AG20443 (cell line): ENCODE results near the gene PILRA.
"Not testable (repeated sequence)": the region's sequence is repeated elsewhere in the genome, so short reads cannot be mapped to it uniquely, and the experiment has no call there.

Experiments used
- DNase-seq: peaks from one replicate; pipeline ENCODE4 v3.0.0; 2012; ENCODE audit warnings: low spot score, mixed read lengths

The PILRA gene

DNA sequence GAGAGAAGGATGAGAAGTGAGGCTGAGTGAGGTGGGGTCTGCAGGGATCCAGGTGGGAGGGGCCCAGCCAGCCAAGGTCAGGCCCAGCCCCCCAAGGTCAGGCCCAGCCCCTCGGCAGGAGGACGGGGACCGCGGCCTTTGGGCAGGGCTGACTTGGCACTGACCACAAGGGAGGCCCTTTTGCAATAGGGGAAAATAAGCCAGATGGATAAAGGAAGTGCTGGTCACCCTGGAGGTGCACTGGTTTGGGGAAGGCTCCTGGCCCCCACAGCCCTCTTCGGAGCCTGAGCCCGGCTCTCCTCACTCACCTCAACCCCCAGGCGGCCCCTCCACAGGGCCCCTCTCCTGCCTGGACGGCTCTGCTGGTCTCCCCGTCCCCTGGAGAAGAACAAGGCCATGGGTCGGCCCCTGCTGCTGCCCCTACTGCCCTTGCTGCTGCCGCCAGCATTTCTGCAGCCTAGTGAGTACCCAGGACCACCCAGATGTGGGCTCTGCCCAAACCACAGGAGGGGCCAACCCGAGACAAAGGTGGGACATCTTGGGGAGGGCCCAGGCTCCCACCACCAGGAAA lies at the start of gene PILRA:
TSS of gene PILRA (plus strand) at position 227 of the 571 bp plus-strand sequence. CDS start at position 397, 170 bp downstream.
- peak; percentile 71 for DNase-seq

DNA sequence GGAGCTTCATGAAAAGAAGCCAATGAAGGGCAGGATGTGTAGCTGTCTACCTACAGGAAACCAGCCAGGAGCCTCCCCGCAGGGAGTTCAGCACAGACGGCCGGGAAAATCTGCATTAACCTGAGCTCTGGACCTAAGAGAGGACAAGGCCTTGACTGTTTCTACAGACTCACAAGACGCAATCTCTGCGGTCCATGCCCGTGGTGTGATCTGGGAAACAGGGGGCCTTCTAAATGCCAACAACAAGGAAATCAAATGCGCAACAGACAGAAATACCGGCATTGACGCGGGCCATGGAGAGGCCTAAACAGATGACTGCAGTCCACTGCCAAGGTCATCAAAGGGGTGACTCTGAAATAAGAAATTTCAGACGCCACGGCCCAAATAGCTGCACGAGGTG lies 49.1 kb upstream of the PILRA start:
- not testable (repeated sequence) for DNase-seq

DNA sequence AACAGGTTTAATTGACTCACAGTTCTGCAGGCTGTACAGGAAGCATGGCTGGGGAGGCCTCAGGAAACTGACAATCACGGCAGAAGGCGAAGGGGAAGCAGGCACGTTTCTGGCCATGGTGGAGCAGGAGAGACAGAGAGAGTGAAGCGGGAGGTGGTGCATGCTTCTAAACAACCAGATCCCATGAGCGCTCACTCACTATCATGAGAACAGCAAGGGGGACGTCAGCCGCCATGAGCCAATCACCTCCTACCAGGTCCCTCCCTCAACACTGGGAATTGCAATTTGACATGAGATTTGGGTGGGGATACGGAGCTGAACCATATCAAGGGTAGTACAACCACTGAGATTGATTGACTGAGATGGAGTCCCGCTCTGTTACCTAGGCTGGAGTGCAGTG lies 47.6 kb upstream of the PILRA start:
- not testable (repeated sequence) for DNase-seq

DNA sequence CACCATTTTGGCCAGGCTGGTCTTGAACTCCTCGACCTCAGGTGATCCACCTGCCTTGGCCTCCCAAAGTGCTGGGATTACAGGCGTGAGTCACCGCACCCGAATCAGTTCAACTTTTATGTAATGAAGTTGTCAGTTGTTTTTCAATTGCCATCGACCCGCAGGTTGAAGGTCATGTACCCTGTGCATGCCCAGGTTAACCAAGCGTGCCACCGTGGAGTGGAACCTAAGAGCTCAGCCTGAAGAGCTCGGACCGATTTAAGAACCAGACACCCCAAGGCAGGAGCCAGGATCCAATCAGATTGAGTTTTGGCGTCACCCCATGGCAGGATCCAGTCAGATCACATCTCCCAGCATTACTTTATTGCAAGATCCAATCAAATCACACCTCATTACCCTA lies 46.4 kb upstream of the PILRA start:
- not testable (repeated sequence) for DNase-seq

DNA sequence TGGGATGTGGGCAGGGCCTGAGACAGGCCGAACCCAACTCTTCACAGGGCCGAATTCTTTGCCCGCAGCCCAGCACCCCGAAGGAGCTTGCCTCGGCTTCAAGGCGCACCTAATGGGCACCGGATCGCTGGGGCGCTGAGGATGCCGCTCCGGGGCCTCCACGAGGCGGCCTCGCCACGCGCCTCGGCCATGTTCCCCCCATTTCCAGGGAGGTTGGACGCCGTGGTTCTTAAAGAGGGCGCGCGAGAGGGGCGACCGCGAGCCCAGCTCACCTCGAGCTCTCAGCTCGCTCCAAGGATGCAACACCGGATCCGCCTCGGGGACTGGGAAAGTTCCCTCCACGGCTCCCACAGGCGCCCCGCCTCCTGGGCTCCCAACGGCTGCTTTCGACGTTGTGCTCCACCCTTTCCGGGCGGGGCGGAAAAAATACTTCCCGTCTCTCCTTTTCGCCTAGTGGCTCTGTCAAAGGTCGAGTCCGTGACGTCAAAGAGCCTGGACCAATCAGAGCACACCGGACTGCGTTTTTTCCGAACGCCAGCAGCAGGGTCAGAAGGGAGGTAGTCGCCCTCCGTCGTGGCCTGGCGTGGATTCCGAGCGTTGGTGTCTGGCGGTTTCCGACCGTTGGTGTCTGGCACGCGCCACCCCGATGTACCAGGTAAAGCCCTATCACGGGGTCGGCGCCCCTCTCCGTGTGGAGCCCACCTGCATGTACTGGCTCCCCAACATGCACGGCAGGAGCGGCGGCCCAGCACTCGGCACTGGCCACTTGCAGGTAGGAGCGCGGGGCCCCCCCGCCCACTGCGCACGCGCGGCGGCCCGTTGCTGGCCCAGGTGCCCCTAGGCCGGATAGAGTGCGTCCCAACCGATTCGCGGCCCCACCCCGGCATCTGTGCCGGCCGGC lies 37.5 kb upstream of the PILRA start:
- DNase-seq = peak; percentile 90

DNA sequence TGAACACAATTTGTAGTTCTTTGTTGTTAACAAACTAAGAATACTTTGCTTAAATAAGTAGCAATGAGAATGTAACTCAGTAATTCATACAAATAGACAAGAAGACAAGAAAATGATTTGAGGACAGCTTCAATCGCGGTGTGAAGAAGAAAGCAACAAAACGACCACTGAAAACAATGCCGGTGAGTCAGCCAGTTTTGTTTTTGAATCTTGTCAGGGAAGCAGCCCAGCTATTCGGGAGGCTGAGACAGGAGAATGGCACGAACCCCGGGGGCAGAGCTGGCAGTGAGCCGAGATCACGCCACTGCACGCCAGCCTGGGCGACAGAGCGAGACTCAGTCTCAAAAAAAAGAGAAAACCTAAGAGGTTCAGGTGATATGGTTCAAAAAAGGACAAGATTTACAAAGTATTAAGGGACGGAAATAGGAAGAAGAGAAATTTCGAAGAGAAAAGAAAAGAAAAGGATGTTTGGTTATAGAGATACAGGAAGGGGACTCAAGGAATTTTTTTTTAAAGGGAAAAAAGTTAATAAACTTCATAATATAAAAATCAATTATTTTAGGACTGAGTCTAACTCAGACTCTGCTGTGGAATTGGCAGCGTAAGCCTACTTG lies 35.1 kb upstream of the PILRA start:
- DNase-seq = not testable (repeated sequence)

DNA sequence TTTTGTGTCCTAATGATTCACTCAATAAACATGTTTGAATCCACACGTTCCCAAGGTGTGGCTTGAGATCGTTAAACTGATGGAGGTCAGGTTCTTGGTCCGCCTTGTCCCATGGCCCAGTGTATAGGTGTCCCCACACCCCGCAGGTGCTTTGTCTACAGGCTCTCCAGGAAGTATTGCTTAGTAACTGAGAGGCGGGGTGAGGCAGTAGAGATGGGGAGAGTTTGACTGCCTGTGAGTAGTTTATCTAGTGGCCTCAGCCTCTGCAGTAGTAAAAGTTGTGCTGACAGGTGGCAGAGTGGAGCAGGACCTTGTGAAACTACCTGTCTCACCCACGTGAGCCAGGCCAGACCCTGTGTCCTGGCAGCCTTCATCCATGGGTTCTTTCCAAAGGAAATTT lies 32.0 kb upstream of the PILRA start:
- DNase-seq = not testable (repeated sequence)

DNA sequence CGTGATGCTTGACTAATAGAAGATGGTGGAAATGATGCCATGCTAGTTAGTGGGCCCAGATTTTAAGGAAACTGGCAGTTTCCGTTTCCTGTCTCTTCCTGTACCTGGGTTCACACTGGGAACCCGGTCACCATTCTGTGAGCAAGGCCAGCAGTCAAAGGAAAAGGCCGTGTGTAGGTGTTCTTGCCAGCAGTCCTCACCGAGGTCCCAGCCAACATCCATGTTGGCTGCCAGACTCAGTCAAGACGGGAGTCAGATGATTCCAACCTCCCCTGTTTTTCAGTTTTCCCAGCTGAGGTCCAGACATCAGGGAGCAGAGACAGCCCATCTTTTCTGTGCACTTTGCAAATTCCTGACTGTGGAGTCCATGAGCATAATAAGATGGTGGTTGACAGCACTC lies 30.5 kb upstream of the PILRA start:
- no peak for DNase-seq

DNA sequence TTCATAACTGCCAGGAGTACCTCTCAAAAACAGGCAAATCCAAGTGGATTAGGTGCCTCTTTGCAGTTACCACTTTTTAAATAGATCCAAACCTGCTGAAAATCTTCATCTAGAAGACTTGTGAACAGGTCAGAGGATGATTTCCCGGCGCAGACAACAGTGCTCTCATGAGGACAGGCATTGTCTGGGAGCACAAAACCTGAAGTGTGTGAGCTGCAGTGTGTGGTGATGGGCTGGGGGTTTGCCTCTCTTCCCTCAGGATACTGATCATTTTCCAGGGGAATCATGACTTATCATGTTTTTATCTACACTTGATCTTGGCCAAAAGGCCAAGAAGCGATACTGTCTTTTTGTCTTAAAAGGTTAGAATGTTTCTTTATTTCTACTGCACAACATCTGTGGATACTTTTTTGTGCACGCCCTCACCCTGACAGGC lies 29.1 kb upstream of the PILRA start:
- not testable (repeated sequence) for DNase-seq

DNA sequence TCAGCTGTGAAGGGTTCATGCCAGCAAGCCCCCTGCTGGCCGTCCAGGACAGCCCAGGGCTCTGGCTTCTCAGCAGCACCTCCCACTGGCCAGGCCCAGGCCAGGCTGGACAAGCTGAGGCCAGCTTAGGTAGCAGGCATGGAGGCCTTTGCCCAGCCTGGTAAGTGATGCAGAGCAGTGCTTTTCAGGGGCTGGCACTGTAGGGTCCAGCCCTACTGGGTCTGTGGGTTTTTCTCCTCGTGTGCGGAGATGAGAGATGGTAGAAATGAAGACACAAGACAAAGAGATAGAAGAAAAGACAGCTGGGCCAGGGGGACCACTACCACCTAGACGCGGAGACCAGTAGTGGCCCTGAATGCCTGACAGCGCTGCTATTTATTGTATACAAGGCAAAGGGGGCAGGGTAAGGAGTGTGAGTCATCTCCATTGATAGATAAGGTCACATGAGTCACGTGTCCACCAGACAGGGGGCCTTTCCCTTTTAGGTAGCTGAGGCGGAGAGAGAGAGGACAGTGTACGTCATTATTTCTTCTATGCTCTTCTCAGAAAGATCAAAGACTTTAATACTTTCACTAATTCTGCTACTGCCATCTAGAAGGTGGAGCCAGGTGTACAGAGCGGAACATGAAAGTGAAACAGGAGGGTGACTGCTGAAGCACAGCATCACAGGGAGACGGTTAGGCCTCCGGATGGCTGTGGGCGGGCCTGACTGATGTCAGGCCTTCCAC lies 28.6 kb upstream of the PILRA start:
- not testable (repeated sequence) for DNase-seq

DNA sequence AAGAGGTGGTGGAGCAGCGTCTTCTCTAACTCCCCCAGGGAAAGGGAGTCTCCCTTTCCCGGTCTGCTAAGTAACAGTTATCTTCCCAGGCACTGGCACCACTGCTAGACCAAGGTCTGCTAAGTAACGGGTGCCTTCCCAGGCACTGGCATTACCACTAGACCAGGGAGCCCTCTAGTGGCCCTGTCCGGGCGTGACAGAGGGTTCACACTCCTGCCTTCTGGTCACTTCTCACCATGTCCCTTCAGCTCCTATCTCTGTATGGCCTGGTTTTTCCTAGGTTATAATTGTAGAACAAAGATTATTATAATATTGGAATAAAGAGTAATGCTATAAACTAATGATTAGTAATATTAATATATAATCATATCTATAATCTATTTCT lies 28.0 kb upstream of the PILRA start:
- not testable (repeated sequence) for DNase-seq

DNA sequence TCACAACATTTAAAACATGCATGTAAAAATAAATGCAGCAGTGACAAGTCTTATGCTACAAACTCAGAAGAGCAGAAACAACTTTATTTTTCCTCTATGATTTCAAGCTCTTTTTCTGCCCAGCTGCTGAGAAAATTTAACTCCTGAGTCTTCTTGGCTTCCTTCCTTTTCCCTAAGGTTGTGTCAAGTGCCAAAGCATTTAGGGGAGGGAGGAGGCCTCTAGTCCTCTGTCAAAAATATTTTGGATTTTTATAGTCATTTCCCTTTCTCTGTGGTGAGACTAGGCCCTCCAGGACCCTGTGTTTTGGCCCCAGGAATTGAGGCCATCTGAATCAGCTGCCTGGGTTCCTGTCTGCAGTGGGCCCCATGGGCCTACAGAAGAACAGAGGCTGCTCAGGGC lies 26.4 kb upstream of the PILRA start:
- DNase-seq = no peak

DNA sequence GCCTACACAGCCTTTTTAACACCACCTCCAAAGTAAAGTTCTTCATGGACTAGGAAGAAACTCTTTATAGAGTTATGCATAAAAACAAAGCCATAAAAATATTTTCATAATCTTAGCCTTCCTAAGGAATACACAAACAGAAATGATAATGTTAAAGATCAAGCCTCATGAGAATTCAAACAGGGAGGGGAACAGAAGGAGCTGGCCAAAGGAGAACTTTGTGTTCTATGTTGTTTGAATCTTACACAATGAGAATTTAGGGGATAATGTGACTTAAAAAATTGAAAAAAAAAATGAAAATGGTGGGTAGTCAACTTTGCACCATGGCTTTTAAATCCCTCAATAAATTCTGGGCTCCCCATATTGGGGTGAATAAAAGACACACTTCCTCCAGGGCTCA lies 24.5 kb upstream of the PILRA start:
- no peak for DNase-seq

DNA sequence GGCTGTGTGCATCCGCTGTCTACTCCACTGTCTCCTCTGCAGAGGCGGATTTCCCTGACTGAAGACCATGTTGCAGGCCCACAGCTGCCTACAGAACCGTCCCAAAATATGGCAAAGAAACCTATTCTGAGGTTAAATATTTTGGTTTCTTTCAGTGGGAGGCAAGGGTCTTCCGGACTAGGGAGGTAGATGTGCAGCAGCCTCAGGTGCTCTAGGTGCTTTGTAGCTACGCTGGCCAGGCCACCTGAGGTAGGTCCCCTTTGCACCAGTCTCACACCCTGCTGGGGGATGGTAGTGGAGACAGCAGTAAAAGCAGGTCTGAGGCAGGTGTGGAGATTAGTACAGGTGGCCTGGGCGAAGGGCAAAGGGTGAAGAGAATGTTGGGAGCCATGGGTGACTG lies 23.5 kb upstream of the PILRA start:
- DNase-seq = no peak

DNA sequence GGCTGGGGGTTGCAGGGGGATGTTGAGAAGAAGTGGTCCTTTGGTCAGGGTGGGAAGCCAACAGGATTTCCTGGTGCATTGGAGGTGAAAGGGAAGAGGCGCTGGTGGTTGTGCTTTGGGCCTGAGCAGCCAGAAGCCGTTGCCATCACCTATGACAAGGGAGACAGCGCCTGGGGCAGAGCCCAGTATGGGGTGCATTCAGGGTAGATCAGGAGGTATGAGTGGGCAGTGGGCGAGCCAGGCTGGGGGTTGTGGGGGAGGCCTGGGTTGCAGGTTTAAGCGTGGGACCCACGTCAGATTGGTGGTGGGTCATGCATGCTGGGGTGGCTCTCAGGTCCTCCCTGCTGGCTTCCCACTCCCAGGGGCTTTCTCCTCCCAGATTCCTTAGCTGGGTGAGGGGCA lies 21.6 kb upstream of the PILRA start:
- DNase-seq = no peak

DNA sequence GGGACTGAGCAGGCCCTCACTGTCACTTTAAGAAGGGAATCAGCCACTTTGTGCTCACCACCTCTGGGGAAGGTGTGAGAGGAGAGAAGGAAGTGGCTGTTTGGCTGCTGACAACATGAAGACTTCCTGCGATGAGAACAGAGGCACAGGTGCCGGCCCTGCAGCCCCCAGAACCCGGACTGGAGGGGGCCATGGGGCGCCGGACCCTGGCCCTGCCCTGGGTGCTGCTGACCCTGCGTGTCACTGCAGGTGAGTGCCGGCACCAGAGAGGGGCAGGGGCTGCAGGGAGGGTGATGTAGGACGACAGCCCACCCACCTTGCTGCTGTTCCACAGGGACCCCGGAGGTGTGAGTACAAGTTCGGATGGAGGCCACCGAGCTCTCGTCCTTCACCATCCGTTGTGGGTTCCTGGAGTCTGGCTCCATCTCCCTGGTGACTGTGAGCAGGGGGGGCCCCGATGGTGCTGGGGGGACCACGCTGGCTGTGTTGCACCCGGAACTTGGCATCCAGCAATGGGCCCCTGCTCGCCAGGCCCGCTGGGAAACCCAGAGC lies 21.0 kb upstream of the PILRA start:
- DNase-seq = not testable (repeated sequence)

DNA sequence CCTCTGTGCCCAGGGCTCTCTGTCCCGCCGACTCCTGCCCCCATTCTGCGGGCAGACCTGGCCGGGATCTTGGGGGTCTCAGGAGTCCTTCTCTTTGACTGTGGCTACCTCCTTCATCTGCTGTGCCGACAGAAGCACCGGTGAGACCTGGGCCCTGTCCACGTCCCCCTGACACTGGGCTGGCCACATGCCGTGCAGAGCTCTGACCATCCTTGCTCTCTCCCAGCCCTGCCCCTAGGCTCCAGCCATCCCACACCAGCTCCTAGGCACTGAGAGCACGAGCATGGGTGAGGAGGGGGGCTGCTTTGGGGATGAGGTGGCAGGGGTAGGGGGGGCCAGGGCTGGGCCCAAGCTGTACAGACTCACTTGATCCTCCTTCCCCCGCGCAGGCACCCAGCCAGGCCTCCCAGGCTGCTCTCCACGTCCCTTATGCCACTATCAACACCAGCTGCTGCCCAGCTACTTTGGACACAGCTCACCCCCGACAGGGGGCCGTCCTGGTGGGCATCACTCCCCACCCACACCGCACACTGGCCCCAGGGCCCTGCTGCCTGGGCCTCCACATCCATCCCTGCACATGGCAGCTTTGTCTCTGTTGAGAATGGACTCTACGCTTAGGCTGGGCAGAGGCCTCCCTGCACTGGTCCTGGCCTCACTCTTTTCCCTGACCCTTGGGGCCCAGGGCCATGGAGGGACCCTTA lies 20.2 kb upstream of the PILRA start:
- DNase-seq = no peak

DNA sequence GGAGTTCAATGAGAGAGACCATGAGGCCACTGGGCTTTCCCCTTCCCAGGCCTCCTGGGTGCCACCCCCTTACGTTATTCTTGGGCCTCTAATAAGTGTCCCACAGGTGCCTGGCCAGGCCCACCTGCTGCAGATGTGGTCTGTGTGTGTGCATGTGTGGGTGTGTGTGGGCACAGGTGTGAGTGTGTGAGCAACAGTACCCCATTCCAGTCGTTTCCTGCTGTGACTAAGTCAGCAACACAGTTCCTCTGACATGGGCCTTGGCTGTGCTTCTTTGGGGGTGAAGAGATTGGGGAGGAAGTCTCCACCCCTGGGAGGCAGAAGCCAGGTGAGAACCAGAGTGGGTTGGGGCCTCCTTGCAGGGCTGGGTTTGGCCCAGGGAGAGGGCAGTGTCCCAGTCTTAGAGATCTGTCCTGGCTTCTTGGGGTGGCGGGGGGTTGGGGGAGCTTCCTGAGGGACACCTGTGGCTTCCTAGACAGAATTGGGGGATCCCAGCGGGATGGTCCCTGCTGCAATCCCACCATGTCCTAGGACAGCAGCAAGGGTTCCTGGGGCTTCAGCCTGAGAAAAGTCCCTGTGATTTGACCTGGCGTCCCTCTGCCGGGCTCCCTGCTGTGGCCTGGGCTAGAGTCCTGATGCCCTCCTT lies 19.5 kb upstream of the PILRA start:
- DNase-seq = no peak

DNA sequence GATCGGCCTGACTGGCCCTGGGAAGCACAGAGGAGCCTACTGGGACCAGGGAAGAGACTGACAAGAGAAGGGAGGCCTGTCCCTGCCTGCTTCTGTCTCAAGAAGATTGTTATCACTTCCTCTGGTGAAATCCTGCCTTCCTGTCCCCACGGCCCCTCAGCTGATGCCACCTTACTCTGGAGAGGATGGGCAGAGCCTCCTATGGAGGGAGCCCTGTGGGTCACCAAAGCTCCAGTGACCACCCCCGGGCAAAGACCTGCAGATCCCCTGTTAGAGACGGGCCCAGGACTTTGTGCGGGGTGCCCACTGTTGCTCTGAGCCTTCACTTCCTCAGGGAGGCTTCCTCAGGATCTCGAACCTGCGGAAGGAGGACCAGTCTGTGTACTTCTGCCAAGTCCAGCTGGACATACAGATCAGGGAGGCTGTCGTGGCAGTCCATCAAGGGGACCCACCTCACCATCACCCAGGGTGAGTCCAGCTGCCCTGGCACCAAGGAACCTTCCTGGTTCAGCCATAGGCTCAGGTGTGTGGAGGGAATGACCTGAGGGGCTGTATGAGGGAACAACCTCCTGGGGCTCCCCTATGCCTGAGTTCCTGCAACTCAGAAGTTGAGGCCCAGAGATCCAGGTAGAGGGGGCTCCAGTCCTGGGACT lies 16.7 kb upstream of the PILRA start:
- no peak for DNase-seq

DNA sequence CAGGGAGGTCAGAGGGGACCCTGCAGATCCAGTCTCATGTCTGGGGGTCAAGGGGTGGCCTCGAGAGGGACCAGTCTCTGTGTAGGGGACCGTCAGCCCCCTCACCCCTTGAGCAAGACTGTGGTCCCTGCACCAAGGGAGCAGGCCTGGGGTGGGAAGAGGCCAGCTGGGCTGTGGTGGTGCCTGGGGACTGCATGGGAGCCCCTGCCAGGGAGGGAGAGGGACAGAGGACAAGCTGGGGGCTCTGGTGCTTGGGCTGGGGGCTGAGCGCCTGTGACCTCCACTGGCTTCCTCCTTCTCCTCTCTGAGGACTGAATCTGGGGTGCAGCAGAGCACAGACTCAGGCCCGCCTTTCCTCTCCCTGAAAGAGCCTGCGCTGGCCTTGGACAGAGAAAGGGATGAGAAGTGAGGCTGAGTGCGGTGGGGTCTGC lies 16.1 kb upstream of the PILRA start:
- DNase-seq = no peak
